MG63 (cell line): Measurements from ENCODE around the gene PRORP. TPM values are rescaled to one million over a fixed set of nuclear protein-coding genes. Genes with fewer than 3 reads are reported as not detected.
"Not testable (repeated sequence)": the region's sequence is repeated elsewhere in the genome, so short reads cannot be mapped to it uniquely, and the experiment has no call there.

Experiments used
- DNase-seq: peaks from one replicate; pipeline ENCODE4 v3.0.0-alpha.2; 2020
- H3K27me3 ChIP-seq: fragments of 250-450 bp; sonication (Bioruptor Pico); 2 replicates; pipeline ENCODE4 v1.5.1; 2020; ENCODE audit warnings: mild to moderate bottlenecking, moderate library complexity
- H3K36me3 ChIP-seq: fragments of 250-450 bp; sonication (Bioruptor Pico); 2 replicates; pipeline ENCODE4 v1.5.1; 2020; ENCODE audit warnings: mild to moderate bottlenecking, moderate library complexity
- H3K4me3 ChIP-seq: fragments of 250-450 bp; sonication (Bioruptor Pico); 2 replicates; pipeline ENCODE4 v1.5.1; 2020; ENCODE audit warnings: mild to moderate bottlenecking, moderate library complexity
- H3K9me3 ChIP-seq: fragments of 250-450 bp; sonication (Bioruptor Pico); 2 replicates; pipeline ENCODE4 v1.5.1; 2020; ENCODE audit warnings: mild to moderate bottlenecking, moderate library complexity
- total RNA-seq: library from RNA; depleted of rRNA; stranded (reverse); fragments of >200 nt; shearing (Covaris generic); gene quantifications from 2 replicates; pipeline ENCODE4 v1.2.3, GENCODE V29; 2014; ENCODE audit warnings: low replicate concordance

PRORP gene
- total RNA-seq, 1 experiment from 2014 or later: 21.2 TPM

DNA sequence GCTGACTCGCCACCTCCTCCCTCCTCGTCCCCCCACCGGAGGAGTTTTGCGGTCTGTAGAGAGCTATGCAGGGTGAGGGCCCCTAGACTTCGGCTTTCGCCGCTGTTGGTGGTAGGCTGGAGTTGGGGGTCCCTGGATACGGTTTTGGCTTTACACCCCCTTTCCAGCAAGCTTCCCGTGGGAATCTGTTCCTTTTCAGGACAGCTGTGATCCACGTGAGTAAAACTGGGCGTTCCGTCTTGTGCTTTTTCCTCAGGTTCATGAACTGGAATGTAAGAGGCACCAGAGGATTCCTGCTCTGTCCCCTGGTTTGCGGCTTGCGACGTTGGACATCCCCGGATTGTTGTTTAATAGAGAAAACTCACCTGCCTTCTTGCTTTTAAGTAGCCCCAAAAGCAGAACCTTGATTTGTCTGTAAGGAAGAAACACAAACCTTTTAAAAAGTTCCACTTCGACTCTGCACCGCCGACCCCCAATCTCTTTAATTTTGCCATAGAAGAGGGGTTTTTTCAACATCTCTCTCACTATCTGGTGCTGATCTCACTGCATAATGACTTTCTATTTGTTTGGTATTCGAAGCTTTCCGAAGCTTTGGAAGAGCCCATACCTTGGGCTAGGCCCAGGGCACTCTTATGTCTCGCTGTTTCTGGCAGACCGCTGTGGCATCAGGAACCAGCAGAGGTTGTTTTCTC lies 490 bp downstream of the PRORP start:
- Histone ChIP-seq H3K9me3 (no peaks in the 10 kb centered on the region), H3K27me3 (no peaks in the 10 kb centered on the region), H3K4me3 (peak overlapping the region; percentile 66), H3K36me3 (peaks cover 4% of the 10 kb centered on the region)
- no peak for DNase-seq

DNA sequence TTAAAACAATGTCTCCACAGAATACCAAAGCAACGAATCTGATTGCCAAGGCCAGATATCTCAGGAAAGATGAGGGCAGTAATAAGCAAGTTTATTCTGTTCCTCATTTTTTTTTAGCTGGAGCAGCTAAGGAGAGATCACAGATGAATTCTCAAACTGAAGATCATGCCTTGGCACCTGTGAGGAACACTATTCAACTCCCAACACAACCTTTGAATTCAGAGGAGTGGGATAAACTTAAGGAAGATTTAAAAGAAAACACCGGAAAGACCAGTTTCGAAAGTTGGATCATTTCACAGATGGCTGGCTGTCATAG lies 994 bp downstream of the PRORP start:
- no peak for DNase-seq
- peaks cover 4% of the 10 kb centered on the region for H3K36me3 ChIP-seq

DNA sequence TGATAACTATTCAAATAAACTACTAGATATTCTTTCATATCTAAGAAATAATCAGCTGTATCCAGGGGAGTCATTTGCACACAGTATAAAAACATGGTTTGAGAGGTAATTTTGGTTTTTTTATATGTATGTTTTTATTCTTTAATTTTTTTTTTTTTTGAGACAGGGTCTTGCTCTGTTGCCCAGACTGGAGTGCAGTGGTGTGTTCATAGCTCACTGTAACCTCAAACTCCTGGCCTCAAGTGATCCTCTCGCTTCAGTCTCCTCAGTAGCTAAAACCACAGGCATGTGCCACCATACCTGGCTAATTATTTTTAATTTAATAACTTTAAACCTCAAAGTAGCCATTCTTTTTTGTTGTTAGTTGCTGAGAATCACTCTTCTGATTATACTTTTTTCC lies 1.8 kb downstream of the PRORP start:
- no peaks in the 10 kb centered on the region for H3K9me3 ChIP-seq

More for the DNA sequence above, 994 bp downstream of the PRORP start:
- H3K9me3 ChIP-seq: no peaks in the 10 kb centered on the region
- peak overlapping the region; percentile 66 for H3K4me3 ChIP-seq
- no peaks in the 10 kb centered on the region for H3K27me3 ChIP-seq

DNA sequence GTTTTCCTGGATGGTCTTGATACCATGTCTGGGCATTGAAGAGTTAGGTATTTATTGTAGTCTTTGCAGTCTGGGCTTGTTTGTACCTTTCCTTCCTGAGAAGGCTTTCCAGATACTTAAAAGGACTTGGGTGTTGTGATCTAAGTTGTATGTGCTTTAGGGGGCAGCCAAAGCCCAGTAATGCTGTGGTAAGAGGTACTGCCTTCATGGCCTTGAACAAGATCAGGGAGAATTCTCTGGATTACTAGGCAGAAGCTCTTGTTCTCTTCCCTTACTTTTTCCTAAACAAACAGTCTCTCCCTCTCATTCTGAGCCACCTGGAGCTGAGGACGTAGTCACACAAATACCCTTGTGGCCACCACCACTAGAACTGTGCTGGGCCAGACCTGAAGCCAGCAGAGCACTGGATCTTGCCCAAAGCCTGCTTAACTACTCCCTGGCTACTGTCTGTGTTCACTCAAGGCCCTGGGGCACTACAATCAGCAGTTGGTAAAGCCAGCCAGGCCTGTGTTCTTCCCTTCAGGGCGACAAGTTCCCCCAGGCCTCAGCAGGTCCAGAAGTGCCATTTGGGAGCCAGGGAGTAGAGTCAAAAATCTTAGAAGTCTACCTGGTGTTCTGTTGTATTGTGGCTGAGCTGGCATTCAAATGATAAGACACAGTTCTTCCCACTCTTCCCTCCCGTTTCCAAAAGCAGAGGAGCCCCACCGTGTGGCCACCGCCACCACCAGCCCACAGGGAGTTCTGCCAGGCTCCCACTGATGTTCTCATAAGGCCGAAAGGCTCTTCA lies 11.4 kb downstream of the PRORP start:
- Histone ChIP-seq H3K4me3 (no peak overlapping the region), H3K27me3 (no peaks in the 10 kb centered on the region), H3K9me3 (no peaks in the 10 kb centered on the region), H3K36me3 (no peaks in the 10 kb centered on the region; the same call in 1 of the 2 replicates)
- DNase-seq: no peak

More for the DNA sequence above, 1.8 kb downstream of the PRORP start:
- DNase-seq: no peak
- Histone ChIP-seq H3K4me3 (no peak overlapping the region), H3K36me3 (peaks cover 4% of the 10 kb centered on the region), H3K27me3 (no peaks in the 10 kb centered on the region)

DNA sequence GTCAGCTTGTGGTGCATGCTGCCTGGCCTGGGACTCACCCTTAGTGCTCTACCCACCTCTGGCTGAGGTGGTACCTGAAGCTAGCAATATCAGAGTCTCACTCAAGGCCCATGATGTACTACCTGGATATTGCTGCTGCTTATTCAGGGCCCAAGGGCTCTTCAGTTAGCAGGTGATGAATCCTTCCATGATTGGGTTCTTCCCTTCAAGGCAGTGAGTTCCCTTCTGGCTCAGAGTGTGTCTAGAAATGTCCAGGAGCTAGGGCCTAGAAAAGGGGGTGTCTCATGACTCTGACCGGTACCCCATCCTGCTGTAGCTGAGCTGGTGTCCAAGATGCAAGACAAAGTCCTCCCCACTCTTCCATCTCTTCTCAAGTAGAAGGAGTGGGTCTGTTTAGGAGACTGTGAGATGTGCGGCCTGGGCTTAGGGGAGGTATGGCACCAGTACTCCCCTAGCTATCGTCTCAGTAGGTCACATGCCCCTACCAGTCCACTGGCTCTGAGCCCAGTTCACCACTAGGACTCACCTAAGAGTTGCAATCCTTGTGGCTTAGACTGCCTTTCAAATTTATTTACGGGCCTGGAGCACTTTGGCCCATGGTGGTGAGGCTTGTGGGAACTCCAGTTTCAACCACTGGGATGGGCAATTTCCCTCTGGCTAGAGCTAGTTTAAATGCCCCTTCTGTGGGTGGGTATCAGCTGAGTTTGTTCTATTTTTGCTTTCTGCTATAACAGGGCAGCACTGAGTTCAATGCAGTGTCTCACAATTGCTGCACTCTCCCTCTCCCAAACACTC lies 12.2 kb downstream of the PRORP start:
- H3K36me3 ChIP-seq: no peaks in the 10 kb centered on the region; the same call in 1 of the 2 replicates
- no peaks in the 10 kb centered on the region for H3K9me3 ChIP-seq
- no peak overlapping the region for H3K4me3 ChIP-seq
- DNase-seq: no peak
- H3K27me3 ChIP-seq: no peaks in the 10 kb centered on the region

DNA sequence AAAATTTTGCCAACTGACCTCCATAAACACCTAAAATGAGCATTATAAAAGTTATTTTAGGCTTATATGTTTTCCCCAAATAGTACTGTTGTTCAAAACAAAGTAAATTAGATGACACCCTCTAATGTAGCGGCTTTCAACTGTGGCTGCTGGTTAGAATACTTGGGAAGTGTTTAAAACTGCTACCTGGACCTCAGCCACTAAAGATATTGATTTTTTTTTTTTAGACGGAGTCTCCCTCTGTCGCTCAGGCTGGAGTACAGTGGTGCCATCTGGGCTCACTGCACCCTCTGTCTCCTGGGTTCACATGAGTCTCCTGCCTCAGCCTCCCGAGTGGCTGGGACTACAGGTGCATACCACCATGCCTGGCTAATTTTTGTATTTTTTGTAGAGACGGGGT lies 16.2 kb downstream of the PRORP start:
- Histone ChIP-seq H3K36me3 (peaks cover 2% of the 10 kb centered on the region; the same call in 1 of the 2 replicates), H3K4me3 (no peak overlapping the region), H3K9me3 (no peaks in the 10 kb centered on the region), H3K27me3 (no peaks in the 10 kb centered on the region)
- DNase-seq: no peak

DNA sequence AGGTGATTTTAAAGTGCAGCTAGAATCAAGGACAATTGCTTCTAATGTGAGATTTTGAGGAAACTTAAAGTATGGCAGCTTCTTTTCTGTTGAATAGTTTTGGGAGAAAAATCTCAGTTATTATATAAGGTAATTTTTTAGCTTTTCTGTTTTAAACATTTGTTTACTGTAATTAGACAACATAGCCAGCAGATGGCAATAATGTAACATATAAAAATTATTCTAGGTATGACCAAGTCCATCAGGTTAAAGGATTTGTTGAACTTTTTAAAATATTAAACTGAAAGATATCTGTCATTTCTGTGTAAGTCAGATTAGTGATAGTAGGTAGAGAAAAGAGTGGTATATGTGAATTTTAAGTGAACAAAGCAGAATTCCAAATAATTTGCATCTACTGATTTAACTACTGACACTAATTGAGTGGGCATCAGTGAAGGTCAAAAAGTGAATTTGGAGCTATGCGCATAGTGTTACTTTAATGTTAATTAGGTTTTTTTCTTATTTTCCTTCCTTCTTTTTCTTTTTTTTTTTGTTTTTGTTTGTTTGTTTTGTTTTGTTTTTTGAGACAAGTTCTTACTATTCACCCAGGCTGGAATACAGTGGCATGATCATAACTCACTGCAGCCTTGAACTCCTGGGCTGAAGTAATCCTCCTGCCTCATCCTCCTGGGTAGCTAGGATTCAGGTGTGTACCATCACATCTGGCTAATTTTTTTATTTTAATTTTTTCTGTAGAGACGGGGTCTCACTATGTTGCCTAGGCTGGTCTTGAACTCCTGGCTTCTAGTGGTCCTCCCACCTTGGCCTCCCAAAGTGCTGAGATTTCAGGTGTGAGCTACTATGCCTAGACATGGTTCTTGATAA lies 18.6 kb downstream of the PRORP start:
- H3K36me3 ChIP-seq: peaks cover 2% of the 10 kb centered on the region; the same call in 1 of the 2 replicates
- H3K4me3 ChIP-seq: no peak overlapping the region
- no peaks in the 10 kb centered on the region for H3K27me3 ChIP-seq
- DNase-seq: no peak
- H3K9me3 ChIP-seq: no peaks in the 10 kb centered on the region

DNA sequence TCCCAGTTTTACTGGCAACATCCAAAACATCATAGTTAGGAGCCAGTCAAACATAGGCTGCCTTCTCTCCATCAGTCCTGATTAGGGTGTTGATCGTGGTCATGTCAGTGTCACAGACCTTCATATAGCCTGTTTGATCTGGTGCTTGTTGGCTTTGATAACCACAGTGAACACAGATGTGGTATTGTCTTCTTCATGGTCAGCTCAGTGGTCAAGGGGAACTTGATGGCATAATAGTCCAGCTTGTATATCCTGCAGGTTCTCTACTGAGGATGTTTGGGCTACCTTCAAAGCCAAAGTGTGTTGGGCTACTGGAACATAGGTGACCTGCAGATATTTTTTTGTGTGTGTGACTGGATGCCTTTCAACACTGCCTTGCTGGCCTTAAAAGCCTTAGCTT lies 21.7 kb downstream of the PRORP start:
- H3K9me3 ChIP-seq: no peaks in the 10 kb centered on the region
- H3K4me3 ChIP-seq: no peak overlapping the region
- peaks cover 2% of the 10 kb centered on the region; the same call in 1 of the 2 replicates for H3K36me3 ChIP-seq
- no peak for DNase-seq
- no peaks in the 10 kb centered on the region for H3K27me3 ChIP-seq

DNA sequence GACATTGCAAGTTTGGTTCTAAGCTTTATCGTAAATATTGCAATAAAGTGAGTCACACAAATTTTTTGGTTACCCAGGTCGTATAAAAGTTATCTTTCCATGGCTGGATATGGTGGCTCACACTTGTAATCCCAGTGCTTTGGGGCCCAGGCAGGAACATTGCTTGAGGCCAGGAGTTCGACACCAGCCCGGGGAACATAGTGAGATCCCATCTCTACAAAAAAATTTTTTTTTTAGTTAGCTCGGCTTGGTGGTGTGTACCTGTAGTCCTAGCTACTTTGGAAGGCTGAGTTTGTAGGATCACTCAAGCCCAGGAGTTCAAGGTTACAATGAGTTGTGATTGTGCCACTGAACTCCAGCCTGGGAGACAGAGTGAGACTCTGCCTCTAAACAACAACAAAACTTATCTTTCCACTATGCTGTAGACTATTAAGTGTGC lies 24.4 kb downstream of the PRORP start:
- no peak overlapping the region for H3K4me3 ChIP-seq
- DNase-seq: no peak
- no peaks in the 10 kb centered on the region for H3K9me3 ChIP-seq
- no peaks in the 10 kb centered on the region for H3K27me3 ChIP-seq
- H3K36me3 ChIP-seq: no peaks in the 10 kb centered on the region; the same call in 1 of the 2 replicates

DNA sequence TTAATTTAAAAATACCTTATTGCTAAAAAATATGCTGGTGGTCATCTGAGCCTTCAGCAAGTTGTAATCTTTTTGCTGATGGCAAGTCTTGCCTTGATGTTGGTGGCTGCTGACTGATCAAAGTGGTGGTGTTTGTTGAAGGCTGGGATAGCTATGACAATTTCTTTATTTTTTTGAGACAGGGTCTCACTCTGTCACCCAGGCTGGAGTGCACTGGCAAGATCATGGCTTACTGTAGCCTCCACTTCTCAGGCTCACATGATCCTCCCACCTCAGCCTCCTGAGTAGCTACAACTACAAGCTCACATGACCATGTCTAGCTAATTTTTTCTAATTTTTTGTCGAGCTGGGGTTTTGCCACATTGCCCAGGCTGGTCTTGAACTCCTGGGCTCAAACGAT lies 24.8 kb downstream of the PRORP start:
- Histone ChIP-seq H3K27me3 (no peaks in the 10 kb centered on the region), H3K36me3 (no peaks in the 10 kb centered on the region; the same call in 1 of the 2 replicates), H3K4me3 (no peak overlapping the region), H3K9me3 (no peaks in the 10 kb centered on the region)
- DNase-seq: no peak

DNA sequence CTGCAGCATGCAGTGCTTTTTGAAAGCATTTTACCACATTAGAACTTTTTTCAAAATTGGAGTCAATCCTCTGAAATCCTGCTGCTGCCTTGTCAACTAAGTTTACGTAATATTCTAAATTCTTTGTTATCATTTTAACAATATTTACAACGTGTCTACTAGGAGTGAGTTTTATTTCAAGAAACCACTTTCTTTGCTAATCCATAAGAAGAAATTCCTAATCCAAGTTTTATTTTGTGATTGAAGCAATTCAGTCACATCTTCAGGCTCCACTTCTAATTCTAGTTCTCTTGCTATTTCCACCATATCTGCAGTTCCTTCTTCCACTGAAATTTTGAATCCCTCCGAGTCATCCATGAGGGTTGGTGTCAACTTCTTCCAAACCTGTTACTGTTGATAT lies 25.4 kb downstream of the PRORP start:
- Histone ChIP-seq H3K9me3 (no peaks in the 10 kb centered on the region), H3K4me3 (no peak overlapping the region), H3K36me3 (no peaks in the 10 kb centered on the region; the same call in 1 of the 2 replicates), H3K27me3 (no peaks in the 10 kb centered on the region)
- no peak for DNase-seq

DNA sequence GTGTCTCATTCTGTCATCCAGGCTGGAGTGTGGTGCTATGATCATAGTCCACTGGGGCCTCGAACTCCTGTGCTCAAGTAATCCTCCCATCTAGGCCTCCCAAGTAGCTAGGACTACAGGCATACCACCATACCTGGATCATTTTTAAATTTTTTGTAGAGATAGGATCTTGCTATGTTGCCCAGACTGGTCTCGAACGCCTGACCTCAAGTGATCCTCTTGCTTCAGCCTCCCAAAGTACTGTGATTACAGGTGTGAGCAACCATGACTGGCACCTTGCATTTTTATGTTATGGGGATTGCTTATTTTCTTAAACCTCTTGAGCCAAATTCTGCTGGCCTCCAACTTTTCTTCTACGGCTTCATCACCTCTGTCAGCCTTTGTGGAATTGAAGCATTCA lies 26.9 kb downstream of the PRORP start:
- H3K36me3 ChIP-seq: no peaks in the 10 kb centered on the region; the same call in 1 of the 2 replicates
- DNase-seq: no peak
- no peak overlapping the region for H3K4me3 ChIP-seq
- H3K9me3 ChIP-seq: no peaks in the 10 kb centered on the region
- no peaks in the 10 kb centered on the region for H3K27me3 ChIP-seq

DNA sequence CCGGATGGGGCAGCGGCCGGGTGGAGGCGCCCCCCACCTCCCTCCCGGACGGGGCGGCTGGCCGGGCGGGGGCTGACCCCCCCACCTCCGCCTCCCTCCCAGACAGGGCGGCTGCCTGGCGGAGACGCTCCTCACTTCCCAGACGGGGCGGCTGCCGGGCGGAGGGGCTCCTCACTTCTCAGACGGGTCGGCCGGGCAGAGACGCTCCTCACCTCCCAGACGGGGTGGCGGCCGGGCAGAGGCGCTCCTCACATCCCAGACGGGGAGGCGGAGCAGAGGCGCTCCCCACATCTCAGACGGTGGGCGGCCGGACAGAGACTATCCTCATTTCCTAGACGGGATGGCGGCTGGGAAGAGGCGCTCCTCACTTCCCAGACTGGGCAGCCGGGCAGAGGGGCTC lies 30.2 kb downstream of the PRORP start:
- H3K4me3 ChIP-seq, DNase-seq, H3K36me3 ChIP-seq, H3K27me3 ChIP-seq, H3K9me3 ChIP-seq: not testable (repeated sequence)

DNA sequence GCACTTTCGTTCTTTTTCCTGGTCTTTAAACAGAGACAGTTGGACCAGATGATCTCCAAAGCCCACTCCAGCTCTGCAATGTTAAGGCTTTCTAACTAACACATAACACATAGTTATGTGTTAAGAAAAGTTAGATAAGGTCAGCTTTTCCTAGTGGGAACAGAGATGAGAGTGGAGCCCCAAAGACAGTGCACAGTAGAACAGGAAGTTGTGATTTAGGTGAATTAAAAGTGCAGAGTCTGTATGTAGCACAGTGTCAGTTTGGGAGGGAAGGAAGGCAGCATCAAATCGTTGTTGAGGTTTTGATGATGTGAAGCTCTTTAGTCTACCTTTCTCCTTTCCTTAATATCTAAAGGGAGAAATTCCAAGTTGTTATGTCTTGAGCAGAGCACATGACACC lies 31.7 kb downstream of the PRORP start:
- Histone ChIP-seq H3K4me3 (no peak overlapping the region), H3K9me3 (no peaks in the 10 kb centered on the region), H3K27me3 (no peaks in the 10 kb centered on the region), H3K36me3 (no peaks in the 10 kb centered on the region)
- no peak for DNase-seq

DNA sequence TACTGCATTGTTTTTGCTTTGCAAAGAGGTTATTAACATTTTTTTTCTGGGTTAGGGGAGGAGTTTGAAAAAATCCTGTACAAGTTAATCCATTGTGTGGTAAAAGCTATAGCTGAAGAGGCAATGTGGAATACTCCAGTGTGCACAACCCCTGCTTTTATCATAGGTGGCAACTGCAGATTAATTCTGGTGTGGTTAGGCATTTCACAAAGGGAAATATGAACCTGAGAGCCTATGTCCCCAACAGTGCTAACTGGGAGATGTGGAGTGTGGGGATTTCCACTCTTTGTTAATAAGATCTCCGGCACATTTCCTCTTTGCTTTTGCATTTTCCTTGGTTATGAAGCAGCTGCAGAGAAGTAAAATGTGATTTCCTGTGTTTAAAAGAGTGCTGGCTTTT lies 33.6 kb downstream of the PRORP start:
- H3K4me3 ChIP-seq: no peak overlapping the region
- H3K27me3 ChIP-seq: no peaks in the 10 kb centered on the region
- no peak for DNase-seq
- H3K9me3 ChIP-seq: no peaks in the 10 kb centered on the region
- H3K36me3 ChIP-seq: no peaks in the 10 kb centered on the region

DNA sequence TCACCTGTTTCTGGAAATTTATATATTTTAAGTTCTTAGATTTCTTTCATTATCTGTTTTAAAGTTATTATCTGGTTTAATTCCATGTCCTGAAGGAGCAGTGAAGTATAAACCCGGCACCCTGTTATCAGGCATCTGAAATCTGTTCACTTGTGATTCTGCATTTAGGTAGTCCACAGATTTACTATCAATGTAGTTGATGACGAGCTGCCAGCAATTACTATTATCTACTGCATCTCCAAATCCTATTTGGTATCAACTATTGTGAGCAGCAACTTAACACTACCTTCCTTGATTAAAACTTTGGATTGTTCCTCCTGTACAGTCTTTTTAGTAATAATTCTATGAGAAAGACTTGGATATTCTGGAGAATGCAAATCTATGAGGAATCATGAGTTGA lies 36.1 kb downstream of the PRORP start:
- no peaks in the 10 kb centered on the region for H3K9me3 ChIP-seq
- H3K36me3 ChIP-seq: no peaks in the 10 kb centered on the region
- no peak overlapping the region for H3K4me3 ChIP-seq
- no peaks in the 10 kb centered on the region for H3K27me3 ChIP-seq
- DNase-seq: no peak
